Osteocyte (in vitro differentiated cells): ENCODE data around the gene HSPH1. TPM values are rescaled to one million over a fixed set of nuclear protein-coding genes. Genes with fewer than 3 reads are reported as not detected.

Experiments used
- DNase-seq: peaks from one replicate; pipeline ENCODE4 v3.0.0; 2021; ENCODE audit warnings: mixed read lengths; ENCODE audit not compliant: unreplicated experiment; ENCODE audit errors: extremely low spot score
- H3K27ac Mint-ChIP-seq: one replicate; pipeline ENCODE4 v1.8.0; 2021; ENCODE audit warnings: mild to moderate bottlenecking, mixed read lengths; ENCODE audit not compliant: unreplicated experiment
- H3K27me3 Mint-ChIP-seq: one replicate; pipeline ENCODE4 v1.8.0; 2021; ENCODE audit warnings: mixed read lengths; ENCODE audit not compliant: unreplicated experiment
- H3K36me3 Mint-ChIP-seq: one replicate; pipeline ENCODE4 v1.8.0; 2021; ENCODE audit warnings: mixed read lengths; ENCODE audit not compliant: unreplicated experiment
- H3K4me1 Mint-ChIP-seq: one replicate; pipeline ENCODE4 v1.8.0; 2021; ENCODE audit warnings: mixed read lengths; ENCODE audit not compliant: unreplicated experiment
- H3K4me3 Mint-ChIP-seq: one replicate; pipeline ENCODE4 v1.8.0; 2021; ENCODE audit warnings: mild to moderate bottlenecking, moderate library complexity, mixed read lengths; ENCODE audit not compliant: unreplicated experiment
- H3K9me3 Mint-ChIP-seq: one replicate; pipeline ENCODE4 v1.8.0; 2021; ENCODE audit warnings: mixed read lengths; ENCODE audit not compliant: unreplicated experiment
- CTCF ChIP-seq: fragments of 200-600 bp; sonication (generic); IDR thresholded peaks from 2 replicates; pipeline ENCODE4 v1.5.0; 2021; ENCODE audit warnings: antibody characterized with exemption, mild to moderate bottlenecking, moderate library complexity
- total RNA-seq: library from RNA; stranded (reverse); gene quantifications from 2 replicates; pipeline ENCODE4 v1.2.1, GENCODE V29; 2021

The HSPH1 gene
- total RNA-seq, 1 donor from 2014 or later, result 75.5 TPM

GRCh38 chr13:31172535-31172934, 10.8 kb upstream of the HSPH1 start:
- Mint-ChIP-seq H3K36me3 (no peaks in the 10 kb centered on the region), H3K4me1 (peaks cover 24% of the 10 kb centered on the region), H3K9me3 (no peaks in the 10 kb centered on the region), H3K27me3 (no peaks in the 10 kb centered on the region), H3K27ac (peak overlapping the region; percentile 36), H3K4me3 (no peak overlapping the region)
- no peak for TF ChIP-seq CTCF
- DNase-seq, result no peak

GRCh38 chr13:31172001-31172400, 10.3 kb upstream of the HSPH1 start:
- Mint-ChIP-seq H3K4me3 (no peak overlapping the region), H3K27ac (peak overlapping the region; percentile 36), H3K9me3 (no peaks in the 10 kb centered on the region), H3K36me3 (no peaks in the 10 kb centered on the region), H3K4me1 (peaks cover 24% of the 10 kb centered on the region), H3K27me3 (no peaks in the 10 kb centered on the region)
- no peak for DNase-seq
- TF ChIP-seq CTCF, result no peak

GRCh38 chr13:31168736-31169135, 7.0 kb upstream of the HSPH1 start:
- no peak for DNase-seq
- peaks cover 20% of the 10 kb centered on the region for H3K4me1 Mint-ChIP-seq
- H3K27ac Mint-ChIP-seq, result no peak overlapping the region
- no peak overlapping the region for H3K4me3 Mint-ChIP-seq
- H3K27me3 Mint-ChIP-seq, result no peaks in the 10 kb centered on the region
- H3K36me3 Mint-ChIP-seq, result no peaks in the 10 kb centered on the region
- no peaks in the 10 kb centered on the region for H3K9me3 Mint-ChIP-seq
- no peak for TF ChIP-seq CTCF

GRCh38 chr13:31168166-31168565, 6.5 kb upstream of the HSPH1 start:
- Mint-ChIP-seq H3K27ac (no peak overlapping the region), H3K4me1 (peaks cover 21% of the 10 kb centered on the region), H3K4me3 (no peak overlapping the region), H3K27me3 (no peaks in the 10 kb centered on the region), H3K36me3 (no peaks in the 10 kb centered on the region), H3K9me3 (no peaks in the 10 kb centered on the region)
- TF ChIP-seq CTCF, result no peak
- no peak for DNase-seq

GRCh38 chr13:31167490-31167889, 5.8 kb upstream of the HSPH1 start:
- Mint-ChIP-seq H3K27me3 (no peaks in the 10 kb centered on the region), H3K9me3 (no peaks in the 10 kb centered on the region), H3K4me3 (no peak overlapping the region), H3K36me3 (no peaks in the 10 kb centered on the region), H3K27ac (no peak overlapping the region), H3K4me1 (peaks cover 20% of the 10 kb centered on the region)
- no peak for DNase-seq
- no peak for TF ChIP-seq CTCF
